Measurements from ENCODE around the gene GPATCH3. TPM values are rescaled to one million over a fixed set of nuclear protein-coding genes. Genes with fewer than 3 reads are reported as not detected.

The GPATCH3 gene
- total RNA-seq, 1 donor from 2014 or later: 23.5 TPM

- TF ChIP-seq CTCF (IDR thresholded peaks at IDR 0.05; ENCODE audit: unreplicated experiment): no peak
- Mint-ChIP-seq H3K4me3 (no peak overlapping the region), H3K4me1 (no peaks in the 10 kb centered on the region), H3K36me3 (no peaks in the 10 kb centered on the region), H3K27ac (no peak overlapping the region), H3K27me3 (ENCODE audit: low read depth) (peaks cover 1% of the 10 kb centered on the region), H3K9me3 (no peaks in the 10 kb centered on the region)
- no peak for DNase-seq (ENCODE audit: low spot score in 2 of 2, unreplicated experiment in 2 of 2)
Measured at GRCh38 chr1:26912147-26912490, 11.9 kb upstream of the GPATCH3 start.

GRCh38 chr1:26911399-26912146 is 11.3 kb upstream of the GPATCH3 start:
- Mint-ChIP-seq H3K27me3 (ENCODE audit: low read depth) (peaks cover 1% of the 10 kb centered on the region), H3K36me3 (no peaks in the 10 kb centered on the region), H3K4me1 (no peaks in the 10 kb centered on the region), H3K4me3 (no peak overlapping the region), H3K27ac (no peak overlapping the region), H3K9me3 (no peaks in the 10 kb centered on the region)
- DNase-seq (ENCODE audit: low spot score in 2 of 2, unreplicated experiment in 2 of 2): no peak
- no peak for TF ChIP-seq CTCF (IDR thresholded peaks at IDR 0.05; ENCODE audit: unreplicated experiment)

DNA sequence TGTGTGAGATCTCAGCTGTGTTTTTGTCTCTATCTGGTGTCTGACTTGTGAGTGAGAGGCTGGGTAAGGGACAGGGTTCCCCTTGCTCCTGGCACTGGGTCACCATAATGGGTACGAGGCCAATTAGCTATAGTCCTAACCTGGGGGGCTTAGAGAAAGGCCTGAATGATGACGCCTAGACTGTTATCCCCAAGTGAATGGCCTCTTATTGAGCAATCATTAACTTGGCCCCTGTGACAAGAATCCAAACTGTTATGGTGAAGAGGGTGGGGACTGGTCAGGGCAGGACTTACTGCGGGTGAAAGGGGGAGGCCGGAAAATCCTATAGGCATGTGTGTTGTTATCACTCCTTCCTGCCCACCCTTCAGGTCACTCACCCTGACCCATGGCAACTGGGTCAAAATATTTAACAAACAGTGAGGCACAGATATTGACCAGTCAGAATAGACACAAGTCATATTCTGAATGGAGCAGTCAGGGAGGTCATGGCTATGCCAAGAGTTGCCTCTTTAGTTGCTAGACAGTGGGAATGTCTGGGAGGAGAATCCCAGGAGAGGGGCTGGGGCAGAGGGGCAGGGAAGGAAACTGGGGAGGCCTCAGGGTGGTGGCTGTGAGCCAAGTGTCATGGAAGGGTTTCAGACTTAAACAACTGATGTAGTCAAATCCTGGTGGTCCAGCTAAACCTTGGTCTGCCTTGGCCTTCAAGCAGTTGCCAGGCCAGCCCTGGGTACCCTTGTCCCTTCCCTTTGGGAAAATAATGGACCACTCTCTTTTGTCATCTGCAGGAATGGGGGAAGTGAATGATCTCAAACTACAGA is 10.3 kb upstream of the GPATCH3 start:
- no peaks in the 10 kb centered on the region for H3K27me3 Mint-ChIP-seq (ENCODE audit: low read depth)
- no peak for TF ChIP-seq CTCF (IDR thresholded peaks at IDR 0.05; ENCODE audit: unreplicated experiment)
- H3K4me3 Mint-ChIP-seq: no peak overlapping the region
- H3K9me3 Mint-ChIP-seq: no peaks in the 10 kb centered on the region
- no peak overlapping the region for H3K27ac Mint-ChIP-seq
- H3K36me3 Mint-ChIP-seq: no peaks in the 10 kb centered on the region
- H3K4me1 Mint-ChIP-seq: no peaks in the 10 kb centered on the region
- DNase-seq (ENCODE audit: low spot score in 2 of 2, unreplicated experiment in 2 of 2): no peak

DNA sequence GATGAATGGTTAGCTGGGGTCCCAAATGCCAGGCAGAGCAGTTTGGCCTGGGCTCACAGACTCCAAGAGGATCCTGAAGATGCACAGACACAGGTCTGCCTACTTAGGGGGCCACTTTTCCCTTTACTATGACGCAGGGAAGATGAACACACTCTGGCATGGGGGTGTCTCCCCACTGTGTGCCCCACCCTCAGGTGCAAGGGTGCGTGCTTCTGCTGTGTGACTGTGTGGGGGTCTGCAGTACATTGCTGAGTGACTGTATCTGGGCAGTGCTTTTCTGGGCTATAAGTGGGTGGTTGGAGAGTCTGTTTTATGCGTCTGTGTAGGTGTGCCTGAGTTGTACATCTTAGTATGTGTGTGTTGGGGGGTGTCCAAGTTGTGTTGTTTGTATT is 9.7 kb upstream of the GPATCH3 start:
- H3K27ac Mint-ChIP-seq: no peak overlapping the region

More for the DNA sequence above, 9.7 kb upstream of the GPATCH3 start:
- Mint-ChIP-seq H3K4me1 (no peaks in the 10 kb centered on the region), H3K4me3 (no peak overlapping the region), H3K9me3 (no peaks in the 10 kb centered on the region), H3K36me3 (no peaks in the 10 kb centered on the region), H3K27me3 (ENCODE audit: low read depth) (no peaks in the 10 kb centered on the region)
- TF ChIP-seq CTCF (IDR thresholded peaks at IDR 0.05; ENCODE audit: unreplicated experiment): no peak
- no peak for DNase-seq (ENCODE audit: low spot score in 2 of 2, unreplicated experiment in 2 of 2)

Data from mesothelial cell of epicardium (in vitro differentiated cells).